Kidney (tissue), 14 donors: Measurements from ENCODE around the gene UBAP2L. TPM values are rescaled to one million over a fixed set of nuclear protein-coding genes. Genes with fewer than 3 reads are reported as not detected.

Source experiments
- DNase-seq, 5 donors: peaks; one replicate each; pipeline ENCODE4 v3.0.0-alpha.2; 2013 to 2020
- FAIRE-seq: peaks from 2 replicates; lab custom pipeline; 2012; peaks lifted over from hg19 to GRCh38; lab: Jason Lieb, UNC
- H3K27ac ChIP-seq, 2 donors: one replicate each; pipeline ENCODE4 v1.7.0; 2013; ENCODE audit warnings: low read depth in 2 of 2, low read length in 2 of 2, inconsistent platforms in 1 of 2
- H3K27me3 ChIP-seq: one replicate; pipeline ENCODE4 v1.7.1; 2013; ENCODE audit warnings: low read length, inconsistent platforms; ENCODE audit not compliant: control insufficient read depth, insufficient read depth
- H3K36me3 ChIP-seq, 3 donors: one replicate each; pipeline versions ENCODE4 v1.7.0 to v1.7.1; 2013; ENCODE audit warnings: low read length in 3 of 3, control low read depth in 1 of 3, inconsistent platforms in 1 of 3; ENCODE audit not compliant: insufficient read depth in 3 of 3, control insufficient read depth in 2 of 3
- H3K4me1 ChIP-seq, 3 donors: one replicate each; pipeline versions ENCODE4 v1.7.0 to v1.7.1; 2013; ENCODE audit warnings: low read length in 3 of 3, inconsistent platforms in 1 of 3, low read depth in 1 of 3; ENCODE audit not compliant: control insufficient read depth in 2 of 3, insufficient read depth in 2 of 3
- H3K4me3 ChIP-seq, 3 donors: one replicate each; pipeline versions ENCODE4 v1.7.0 to v1.8.1; 2013; ENCODE audit warnings: low read length in 3 of 3, control low read depth in 1 of 3, inconsistent platforms in 1 of 3
- H3K9ac ChIP-seq, 3 donors: one replicate each; pipeline versions ENCODE4 v1.7.0 to v1.7.1; 2013; ENCODE audit warnings: low read length in 3 of 3, control low read depth in 1 of 3, inconsistent platforms in 1 of 3
- H3K9me3 ChIP-seq, 3 donors: one replicate each; pipeline versions ENCODE4 v1.7.0 to v1.7.1; 2013; ENCODE audit warnings: low read length in 3 of 3, control low read depth in 1 of 3, inconsistent platforms in 1 of 3; ENCODE audit not compliant: control insufficient read depth in 2 of 3, insufficient read depth in 1 of 3
- intact Hi-C: fragments of 100-400 bp; cut with DNase I; formaldehyde crosslinking; loops from one replicate; pipeline ENCODE4 v1.11.1; 2022
- polyA plus RNA-seq: library from polyadenylated mRNA; stranded (reverse); fragments of 350-450 nt; fragmentation: Illumina TruSeq; extraction: RNeasy Lipid Tissue Mini Kit (QIAGEN cat#74804); gene quantifications from one replicate; pipeline ENCODE4 v1.2.3, GENCODE V29; 2014; ENCODE audit warnings: low read depth, low replicate concordance; ENCODE audit not compliant: insufficient read depth
- total RNA-seq: library from RNA; stranded (reverse); fragmentation: NEBNext Ultra II Directional; extraction: Animal tissue kit (Norgen Biotek cat#: 25700); gene quantifications from one replicate; pipeline ENCODE4 v1.2.1, GENCODE V29; 2021
- TF ChIP-seq, protein P1 (sequence below): IDR thresholded peaks from 3 replicates; pipeline ENCODE4 v1.5.1; 2012; ENCODE audit warnings: mild to moderate bottlenecking, moderate library complexity, borderline replicate concordance; ENCODE audit not compliant: insufficient read depth; ENCODE audit errors: extremely low read depth
- donor health status: control.
- donor health status: control.
- donor health status: control.
- donor health status: control.
- donor health status: control.
- donor health status: DM: yes; HTN: yes; CAD: no.
- donor health status: Normal renal cell carcinoma (clear cell type).

UBAP2L gene
- total and polyA plus RNA-seq, 2 donors from 2014 or later, result 46.2 to 131 TPM

DNA sequence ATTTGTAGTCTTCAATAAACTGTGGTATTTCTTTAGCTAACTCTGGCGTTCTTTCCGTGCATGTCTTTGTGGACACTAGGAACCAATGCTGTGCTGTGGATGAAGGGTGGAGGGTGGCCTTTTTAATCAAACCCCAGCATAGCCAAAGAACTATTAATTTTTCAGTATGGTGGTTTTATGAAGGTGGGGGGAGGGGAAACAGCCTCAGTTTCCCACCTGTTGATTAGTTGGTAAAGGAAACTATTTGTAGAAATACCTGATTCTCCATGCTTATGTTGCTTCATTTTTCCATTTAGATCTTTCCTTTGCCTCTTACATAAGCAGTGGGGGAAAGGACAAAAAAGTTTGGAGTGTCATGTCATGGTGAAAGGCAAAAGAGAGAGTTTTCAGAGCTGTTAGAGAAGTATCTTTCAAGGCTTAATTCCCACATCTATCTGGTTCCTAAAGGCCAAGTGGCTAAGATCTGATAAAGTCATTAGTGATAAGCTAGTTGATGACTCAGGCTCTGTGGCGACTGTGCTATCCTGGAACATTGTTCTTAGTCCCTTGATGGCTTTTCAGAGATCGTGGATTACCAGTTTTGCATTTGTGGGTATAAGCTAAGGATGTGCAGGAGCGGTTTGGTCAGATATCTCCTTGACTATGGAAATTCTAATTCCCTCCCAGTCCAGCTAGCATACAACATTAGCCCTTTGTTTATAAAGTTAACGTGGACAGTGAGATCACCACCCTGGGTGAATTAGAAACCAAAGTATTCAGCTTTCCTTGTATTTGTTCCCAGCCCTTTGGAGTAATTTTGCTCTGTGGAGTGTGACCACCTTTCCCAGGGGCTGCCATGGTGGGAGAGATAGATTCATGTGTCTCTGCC lies 42.9 kb downstream of the UBAP2L start:
- Histone ChIP-seq H3K36me3 (peaks cover 14 to 59% (median 56%) of the 10 kb centered on the region in 3 donors), H3K4me1 (no peaks in the 10 kb centered on the region), H3K4me3 (no peak overlapping the region), H3K27me3 (no peaks in the 10 kb centered on the region), H3K27ac (no peak overlapping the region), H3K9me3 (no peaks in the 10 kb centered on the region), H3K9ac (no peak overlapping the region)
- FAIRE-seq (no peak), DNase-seq (no peak)
- intact Hi-C loops, result no loop called here
- TF ChIP-seq, protein P1, sequence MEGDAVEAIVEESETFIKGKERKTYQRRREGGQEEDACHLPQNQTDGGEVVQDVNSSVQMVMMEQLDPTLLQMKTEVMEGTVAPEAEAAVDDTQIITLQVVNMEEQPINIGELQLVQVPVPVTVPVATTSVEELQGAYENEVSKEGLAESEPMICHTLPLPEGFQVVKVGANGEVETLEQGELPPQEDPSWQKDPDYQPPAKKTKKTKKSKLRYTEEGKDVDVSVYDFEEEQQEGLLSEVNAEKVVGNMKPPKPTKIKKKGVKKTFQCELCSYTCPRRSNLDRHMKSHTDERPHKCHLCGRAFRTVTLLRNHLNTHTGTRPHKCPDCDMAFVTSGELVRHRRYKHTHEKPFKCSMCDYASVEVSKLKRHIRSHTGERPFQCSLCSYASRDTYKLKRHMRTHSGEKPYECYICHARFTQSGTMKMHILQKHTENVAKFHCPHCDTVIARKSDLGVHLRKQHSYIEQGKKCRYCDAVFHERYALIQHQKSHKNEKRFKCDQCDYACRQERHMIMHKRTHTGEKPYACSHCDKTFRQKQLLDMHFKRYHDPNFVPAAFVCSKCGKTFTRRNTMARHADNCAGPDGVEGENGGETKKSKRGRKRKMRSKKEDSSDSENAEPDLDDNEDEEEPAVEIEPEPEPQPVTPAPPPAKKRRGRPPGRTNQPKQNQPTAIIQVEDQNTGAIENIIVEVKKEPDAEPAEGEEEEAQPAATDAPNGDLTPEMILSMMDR, result no peak

GRCh38 chr1:154264454-154264853 lies 43.7 kb downstream of the UBAP2L start:
- DNase-seq (no peak), FAIRE-seq (no peak)
- Histone ChIP-seq H3K36me3 (peaks cover 14 to 62% (median 57%) of the 10 kb centered on the region in 3 donors), H3K4me3 (no peak overlapping the region), H3K9me3 (no peaks in the 10 kb centered on the region), H3K27ac (no peak overlapping the region), H3K9ac (no peak overlapping the region), H3K27me3 (no peaks in the 10 kb centered on the region), H3K4me1 (no peaks in the 10 kb centered on the region)
- TF ChIP-seq, protein P1, result no peak
- intact Hi-C loops, result no loop called here

- peaks cover 12 to 51% (median 48%) of the 10 kb centered on the region in 3 donors for H3K36me3 ChIP-seq
These were observed 44.8 kb downstream of the UBAP2L start for GRCh38 chr1:154265586-154265985.

More at GRCh38 chr1:154265586-154265985, 44.8 kb downstream of the UBAP2L start:
- Histone ChIP-seq H3K27me3 (no peaks in the 10 kb centered on the region), H3K4me3 (no peak overlapping the region), H3K27ac (no peak overlapping the region), H3K9me3 (no peaks in the 10 kb centered on the region), H3K4me1 (no peaks in the 10 kb centered on the region), H3K9ac (no peak overlapping the region)
- no peak for DNase-seq
- no peak for FAIRE-seq
- TF ChIP-seq, protein P1, result no peak
- intact Hi-C loops, result no loop called here
